OCI-LY7 (cell line): ENCODE data around the gene ZNF778.

Experiments
- EZH2phosphoT487 ChIP-seq: fragments of 200-600 bp; sonication (generic); IDR thresholded peaks from 2 replicates; pipeline ENCODE4 v1.6.1; 2018; ENCODE audit warnings: low read depth, borderline replicate concordance, mild to moderate bottlenecking, mixed run types, antibody characterized with exemption, low read length, moderate library complexity, mixed read lengths
- TF ChIP-seq, protein P1 (sequence below): fragments of 200-600 bp; sonication (generic); conservative IDR thresholded peaks from 2 replicates; pipeline ENCODE4 v1.5.1; 2014; ENCODE audit warnings: mild to moderate bottlenecking, antibody characterized with exemption, low read length, moderate library complexity, mixed read lengths

- TF ChIP-seq, protein P1, sequence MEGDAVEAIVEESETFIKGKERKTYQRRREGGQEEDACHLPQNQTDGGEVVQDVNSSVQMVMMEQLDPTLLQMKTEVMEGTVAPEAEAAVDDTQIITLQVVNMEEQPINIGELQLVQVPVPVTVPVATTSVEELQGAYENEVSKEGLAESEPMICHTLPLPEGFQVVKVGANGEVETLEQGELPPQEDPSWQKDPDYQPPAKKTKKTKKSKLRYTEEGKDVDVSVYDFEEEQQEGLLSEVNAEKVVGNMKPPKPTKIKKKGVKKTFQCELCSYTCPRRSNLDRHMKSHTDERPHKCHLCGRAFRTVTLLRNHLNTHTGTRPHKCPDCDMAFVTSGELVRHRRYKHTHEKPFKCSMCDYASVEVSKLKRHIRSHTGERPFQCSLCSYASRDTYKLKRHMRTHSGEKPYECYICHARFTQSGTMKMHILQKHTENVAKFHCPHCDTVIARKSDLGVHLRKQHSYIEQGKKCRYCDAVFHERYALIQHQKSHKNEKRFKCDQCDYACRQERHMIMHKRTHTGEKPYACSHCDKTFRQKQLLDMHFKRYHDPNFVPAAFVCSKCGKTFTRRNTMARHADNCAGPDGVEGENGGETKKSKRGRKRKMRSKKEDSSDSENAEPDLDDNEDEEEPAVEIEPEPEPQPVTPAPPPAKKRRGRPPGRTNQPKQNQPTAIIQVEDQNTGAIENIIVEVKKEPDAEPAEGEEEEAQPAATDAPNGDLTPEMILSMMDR, result no peak
- no peak for TF ChIP-seq EZH2phosphoT487
Observed at GRCh38 chr16:89179148-89179484, 38.4 kb upstream of the ZNF778 start.
